ENCODE results near the gene AMMECR1. TPM values are rescaled to one million over a fixed set of nuclear protein-coding genes. Genes with fewer than 3 reads are reported as not detected.

The AMMECR1 gene
- total and polyA plus RNA-seq, 2 experiments from 2014 or later, result 16.9 to 32.5 TPM

DNA sequence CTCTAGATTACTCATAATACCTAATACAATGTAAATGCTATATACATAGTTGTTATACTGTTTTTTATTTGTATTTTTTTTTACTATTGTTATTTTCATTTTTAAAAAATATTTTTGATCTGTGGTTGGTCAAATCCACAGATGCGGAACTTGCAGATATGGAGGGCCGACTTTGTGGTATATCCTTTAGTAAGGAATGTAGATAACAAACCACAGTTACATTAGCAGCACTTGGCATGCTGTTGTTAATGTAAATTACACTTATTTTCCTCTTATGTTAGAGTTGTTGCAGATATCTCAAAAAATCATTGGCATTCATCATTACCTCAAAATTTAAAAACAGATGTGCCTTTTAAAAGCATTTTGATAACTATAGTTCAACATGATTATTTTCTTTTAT, 164.0 kb downstream of the AMMECR1 start:
- ATAC-seq, result no peak

DNA sequence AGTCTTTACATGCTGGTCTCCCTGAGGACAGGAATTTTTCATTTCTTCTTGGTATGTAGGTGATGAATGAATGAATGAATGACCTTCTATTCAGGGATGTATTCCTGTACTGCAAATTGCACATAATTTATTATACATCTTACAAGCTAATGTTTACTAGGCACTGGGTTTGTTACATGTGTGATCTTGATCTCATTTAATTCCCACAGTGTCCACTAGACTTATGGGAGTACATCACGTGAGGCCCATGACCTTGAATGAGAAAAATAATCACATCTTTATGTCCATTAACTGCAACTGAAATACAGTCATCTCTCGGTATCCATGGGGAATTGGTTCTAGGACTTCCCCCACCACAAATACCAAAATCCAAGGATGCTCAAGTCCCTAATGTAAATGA, 164.6 kb downstream of the AMMECR1 start:
- H3K4me1 Mint-ChIP-seq, result no peaks in the 10 kb centered on the region
- H4K20me1 ChIP-seq (replicated peaks; ENCODE audit: insufficient read depth), result no peaks in the 10 kb centered on the region
- no peaks in the 10 kb centered on the region; the same call in 2 of the 3 replicates for H3K36me3 Mint-ChIP-seq (ENCODE audit: low read depth)
- H3K9me2 ChIP-seq (ENCODE audit: insufficient read depth), result no peaks in the 10 kb centered on the region
- no peaks in the 10 kb centered on the region for H3K27me3 ChIP-seq (ENCODE audit: insufficient read depth)
- no peaks in the 10 kb centered on the region for H3K4me1 ChIP-seq (ENCODE audit: insufficient read depth)
- no peaks in the 10 kb centered on the region for H3F3A ChIP-seq (replicated peaks; ENCODE audit: low read depth)
- H3K27me3 Mint-ChIP-seq (ENCODE audit: insufficient read depth, low read depth, poor library complexity), result no peaks in the 10 kb centered on the region
- TF ChIP-seq POLR2AphosphoS5 (IDR thresholded peaks at IDR 0.05; ENCODE audit: low read depth) (no peak), ZNF114 (CRISPR knock-in tag; IDR thresholded peaks at IDR 0.05) (no peak), CREB1 (CRISPR knock-in tag; IDR thresholded peaks at IDR 0.05; ENCODE audit: low read depth) (no peak), STAT1 (IDR thresholded peaks at IDR 0.05; ENCODE audit: unreplicated experiment) (no peak), JUNB (IDR thresholded peaks at IDR 0.05; ENCODE audit: unreplicated experiment) (no peak), ETS1 (IDR thresholded peaks at IDR 0.05) (no peak)
- TF ChIP-seq, protein P1, sequence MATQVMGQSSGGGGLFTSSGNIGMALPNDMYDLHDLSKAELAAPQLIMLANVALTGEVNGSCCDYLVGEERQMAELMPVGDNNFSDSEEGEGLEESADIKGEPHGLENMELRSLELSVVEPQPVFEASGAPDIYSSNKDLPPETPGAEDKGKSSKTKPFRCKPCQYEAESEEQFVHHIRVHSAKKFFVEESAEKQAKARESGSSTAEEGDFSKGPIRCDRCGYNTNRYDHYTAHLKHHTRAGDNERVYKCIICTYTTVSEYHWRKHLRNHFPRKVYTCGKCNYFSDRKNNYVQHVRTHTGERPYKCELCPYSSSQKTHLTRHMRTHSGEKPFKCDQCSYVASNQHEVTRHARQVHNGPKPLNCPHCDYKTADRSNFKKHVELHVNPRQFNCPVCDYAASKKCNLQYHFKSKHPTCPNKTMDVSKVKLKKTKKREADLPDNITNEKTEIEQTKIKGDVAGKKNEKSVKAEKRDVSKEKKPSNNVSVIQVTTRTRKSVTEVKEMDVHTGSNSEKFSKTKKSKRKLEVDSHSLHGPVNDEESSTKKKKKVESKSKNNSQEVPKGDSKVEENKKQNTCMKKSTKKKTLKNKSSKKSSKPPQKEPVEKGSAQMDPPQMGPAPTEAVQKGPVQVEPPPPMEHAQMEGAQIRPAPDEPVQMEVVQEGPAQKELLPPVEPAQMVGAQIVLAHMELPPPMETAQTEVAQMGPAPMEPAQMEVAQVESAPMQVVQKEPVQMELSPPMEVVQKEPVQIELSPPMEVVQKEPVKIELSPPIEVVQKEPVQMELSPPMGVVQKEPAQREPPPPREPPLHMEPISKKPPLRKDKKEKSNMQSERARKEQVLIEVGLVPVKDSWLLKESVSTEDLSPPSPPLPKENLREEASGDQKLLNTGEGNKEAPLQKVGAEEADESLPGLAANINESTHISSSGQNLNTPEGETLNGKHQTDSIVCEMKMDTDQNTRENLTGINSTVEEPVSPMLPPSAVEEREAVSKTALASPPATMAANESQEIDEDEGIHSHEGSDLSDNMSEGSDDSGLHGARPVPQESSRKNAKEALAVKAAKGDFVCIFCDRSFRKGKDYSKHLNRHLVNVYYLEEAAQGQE (IDR thresholded peaks at IDR 0.05; ENCODE audit: unreplicated experiment), result no peak
- DNase-seq (ENCODE audit: low spot score), result no peak
- H3K4me3 ChIP-seq, result no peak overlapping the region
- no peak overlapping the region for H2AFZ ChIP-seq
- no peak overlapping the region for H3K27ac ChIP-seq (ENCODE audit: low read depth)
- no peaks in the 10 kb centered on the region for H3K79me2 ChIP-seq (replicated peaks; ENCODE audit: insufficient read depth)
- no peak for ATAC-seq
- no peaks in the 10 kb centered on the region for H3K36me3 ChIP-seq (ENCODE audit: insufficient read depth)
- H3K4me3 Mint-ChIP-seq, result no peak overlapping the region
- no peak overlapping the region for H3K4me2 ChIP-seq
- no peak overlapping the region for H3K27ac Mint-ChIP-seq
- H3K9me3 Mint-ChIP-seq, result no peaks in the 10 kb centered on the region

More for the DNA sequence above, 164.0 kb downstream of the AMMECR1 start:
- H3K27ac Mint-ChIP-seq, result no peak overlapping the region
- no peak for DNase-seq (ENCODE audit: low spot score)
- no peak for TF ChIP-seq EZH2phosphoT487 (IDR thresholded peaks at IDR 0.05; ENCODE audit: unreplicated experiment)
- H3F3A ChIP-seq (replicated peaks; ENCODE audit: low read depth), result no peaks in the 10 kb centered on the region
- H3K79me2 ChIP-seq (replicated peaks; ENCODE audit: insufficient read depth), result no peaks in the 10 kb centered on the region
- no peaks in the 10 kb centered on the region for H3K36me3 ChIP-seq (ENCODE audit: insufficient read depth)
- no peak overlapping the region for H3K27ac ChIP-seq (ENCODE audit: low read depth)
- no peaks in the 10 kb centered on the region for H3K9me3 Mint-ChIP-seq
- no peak overlapping the region for H3K4me2 ChIP-seq
- no peaks in the 10 kb centered on the region for H3K9me2 ChIP-seq (ENCODE audit: insufficient read depth)
- H3K36me3 Mint-ChIP-seq (ENCODE audit: low read depth), result no peaks in the 10 kb centered on the region; the same call in 2 of the 3 replicates
- no peaks in the 10 kb centered on the region for H4K20me1 ChIP-seq (replicated peaks; ENCODE audit: insufficient read depth)
- H3K4me1 ChIP-seq (ENCODE audit: insufficient read depth), result no peaks in the 10 kb centered on the region
- no peaks in the 10 kb centered on the region for H3K4me1 Mint-ChIP-seq
- H3K4me3 ChIP-seq, result no peak overlapping the region
- no peak overlapping the region for H2AFZ ChIP-seq
- no peaks in the 10 kb centered on the region for H3K27me3 ChIP-seq (ENCODE audit: insufficient read depth)
- no peak overlapping the region for H3K4me3 Mint-ChIP-seq
- peaks cover under 1% of the 10 kb centered on the region for H3K27me3 Mint-ChIP-seq (ENCODE audit: insufficient read depth, low read depth, poor library complexity)

All from GM23338 (cell line).